K562 (cell line): ENCODE measurements around the gene ZNF12. TPM values are rescaled to one million over a fixed set of nuclear protein-coding genes. Genes with fewer than 3 reads are reported as not detected.

ENCODE experiments used
- ATAC-seq: fragments of 200-7000 bp; cut with Tn5 transposase; 3 replicates; pipeline ENCODE4 v1.9.1; 2020; ENCODE audit warnings: moderate library complexity
- BruUV-seq: library from RNA; stranded (reverse); fragments of 400-500 nt; replicated peaks from 2 replicates; lab custom pipeline; 2021; lab: Mats Ljungman, UMichigan
- CTCF ChIA-PET: fragments of 300-600 bp; formaldehyde crosslinking; extraction: SDS; loops from one replicate; lab custom pipeline; 2021; ENCODE audit warnings: low intra/inter-chr PET ratio; lab: Yijun Ruan, JAX
- POLR2A ChIA-PET: fragments of 300-600, 350-650 bp; sonication (Branson Sonifier 250); formaldehyde crosslinking; extraction: SDS; loops from one replicate; lab custom pipeline; 2021; ENCODE audit warnings: antibody characterized with exemption, inconsistent platforms; lab: Yijun Ruan, JAX
- DNase-seq, 4 experiments: peaks; one replicate each; pipeline versions ENCODE4 v3.0.0 to v3.0.0-alpha.2; 2011 to 2018; ENCODE audit warnings: low spot score in 3 of 4, mixed read lengths in 3 of 4; ENCODE audit errors: extremely low read depth in 1 of 4
- FAIRE-seq: peaks from 2 replicates; lab custom pipeline; 2011; peaks lifted over from hg19 to GRCh38; lab: Jason Lieb, UNC
- H2AFZ ChIP-seq: 2 replicates; pipeline ENCODE4 v1.6.0; 2011; ENCODE audit warnings: low read depth, low read length, control low read depth, inconsistent platforms
- H3K27ac ChIP-seq: fragments of 200-600 bp; 3 replicates; pipeline ENCODE4 v1.8.0; 2011; ENCODE audit warnings: low read depth, mild to moderate bottlenecking, control low read depth, inconsistent platforms, low read length, moderate library complexity, mixed read lengths; ENCODE audit errors: extremely low read depth
- H3K27me3 ChIP-seq, 2 experiments: fragments of 300-600 bp in 1 of 2; 2 replicates in 1 of 2; 3 replicates in 1 of 2; pipeline versions ENCODE4 v1.6.0 to v1.8.0; 2011; ENCODE audit warnings: inconsistent platforms in 2 of 2, low read length in 2 of 2, mild to moderate bottlenecking in 1 of 2, mixed read lengths in 1 of 2, moderate library complexity in 1 of 2; ENCODE audit not compliant: control insufficient read depth in 2 of 2, insufficient read depth in 2 of 2
- H3K36me3 ChIP-seq: fragments of 300-600 bp; 3 replicates; pipeline ENCODE4 v1.8.0; 2011; ENCODE audit warnings: mild to moderate bottlenecking, low read length, inconsistent platforms; ENCODE audit not compliant: control insufficient read depth, insufficient read depth
- H3K4me1 ChIP-seq, 2 experiments: fragments of 200-600 bp in 1 of 2; replicated peaks in 1 of 2; 2 replicates in 1 of 2; 3 replicates in 1 of 2; pipeline versions ENCODE4 v1.5.1 to v1.8.0; 2011; ENCODE audit warnings: inconsistent platforms in 2 of 2, low read length in 2 of 2, mild to moderate bottlenecking in 1 of 2, mixed read lengths in 1 of 2, moderate library complexity in 1 of 2; ENCODE audit not compliant: control insufficient read depth in 2 of 2, insufficient read depth in 2 of 2
- H3K4me2 ChIP-seq: 2 replicates; pipeline ENCODE4 v1.6.1; 2011; ENCODE audit warnings: low read length, control low read depth, inconsistent platforms, mixed read lengths; ENCODE audit not compliant: insufficient read depth
- H3K4me3 ChIP-seq: fragments of 200-600 bp; sonication (generic), shearing (Covaris generic); 2 replicates; pipeline ENCODE4 v1.5.1; 2016; ENCODE audit warnings: control low read depth, inconsistent platforms
- H3K79me2 ChIP-seq: fragments of 200-600 bp; 3 replicates; pipeline ENCODE4 v1.8.0; 2011; ENCODE audit warnings: low read length, inconsistent platforms; ENCODE audit not compliant: control insufficient read depth, insufficient read depth
- H3K9ac ChIP-seq, 2 experiments: 2 replicates each; pipeline versions ENCODE4 v1.6.0 to v1.6.1; 2011; ENCODE audit warnings: low read depth in 2 of 2, low read length in 2 of 2, control low read depth in 1 of 2, inconsistent platforms in 1 of 2, mild to moderate bottlenecking in 1 of 2, mixed read lengths in 1 of 2; ENCODE audit not compliant: insufficient read depth in 1 of 2
- H3K9me1 ChIP-seq: one replicate; pipeline ENCODE4 v1.6.0; 2011; ENCODE audit warnings: inconsistent platforms, mild to moderate bottlenecking, low read length, moderate library complexity; ENCODE audit not compliant: control insufficient read depth, insufficient read depth
- H3K9me3 ChIP-seq: replicated peaks from 2 replicates; pipeline ENCODE4 v1.5.1; 2011; ENCODE audit warnings: low read depth, low read length, inconsistent platforms; ENCODE audit not compliant: control insufficient read depth, insufficient read depth
- H4K20me1 ChIP-seq: replicated peaks from 2 replicates; pipeline ENCODE4 v1.6.1; 2011; ENCODE audit warnings: low read length, inconsistent platforms, mixed read lengths; ENCODE audit not compliant: control insufficient read depth, insufficient read depth
- CBX3 ChIP-seq, 2 experiments: IDR thresholded peaks; 1 replicate in 1 of 2; 2 replicates in 1 of 2; pipeline ENCODE4 v1.6.1; 2012; ENCODE audit warnings: inconsistent platforms in 2 of 2, low read length in 2 of 2, borderline replicate concordance in 1 of 2, control low read depth in 1 of 2
- CGGBP1 ChIP-seq: fragments of 250-450 bp; sonication (Bioruptor Pico); IDR thresholded peaks from 2 replicates; pipeline ENCODE4 v1.9.0; 2021; ENCODE audit warnings: mild to moderate bottlenecking
- CREBBP ChIP-seq: IDR thresholded peaks from one replicate; pipeline ENCODE4 v1.6.1; 2012; ENCODE audit warnings: low read depth, mild to moderate bottlenecking, control low read depth, inconsistent platforms, low read length
- E2F3 ChIP-seq: fragments of 250-450 bp; sonication (Bioruptor Pico); IDR thresholded peaks from 2 replicates; pipeline ENCODE4 v1.4.0; 2020; ENCODE audit warnings: mild to moderate bottlenecking
- E2F5 ChIP-seq: sonication (generic); formaldehyde crosslinking; IDR thresholded peaks from 2 replicates; pipeline ENCODE4 v1.8.0; 2022; ENCODE audit warnings: mild to moderate bottlenecking, missing genetic modification reagents
- GABPB1 ChIP-seq: sonication (generic); formaldehyde crosslinking; IDR thresholded peaks from 2 replicates; pipeline ENCODE4 v1.8.0; 2022; ENCODE audit warnings: mild to moderate bottlenecking, missing genetic modification reagents
- GATA2 ChIP-seq: sonication (generic); formaldehyde crosslinking; IDR thresholded peaks from 2 replicates; pipeline ENCODE4 v1.4.0; 2020; ENCODE audit warnings: mild to moderate bottlenecking, missing genetic modification reagents
- HDAC6 ChIP-seq: IDR thresholded peaks from 2 replicates; pipeline ENCODE4 v1.6.1; 2012; ENCODE audit warnings: low read depth, mild to moderate bottlenecking, control low read depth, inconsistent platforms, low read length, moderate library complexity
- HNRNPLL ChIP-seq: fragments of 200-400 bp; formaldehyde crosslinking; IDR thresholded peaks from 2 replicates; pipeline ENCODE4 v1.6.1; 2017; ENCODE audit warnings: low read length, low read depth, mild to moderate bottlenecking; ENCODE audit not compliant: poor library complexity, severe bottlenecking
- KDM1A ChIP-seq, 2 experiments: fragments of 450-650 bp; IDR thresholded peaks; 2 replicates each; pipeline ENCODE4 v1.6.1; 2016; ENCODE audit warnings: mild to moderate bottlenecking in 2 of 2
- MNT ChIP-seq, 2 experiments: fragments of 450-650 bp; conservative IDR thresholded peaks; 2 replicates each; pipeline ENCODE4 v1.6.1; 2017; ENCODE audit warnings: mild to moderate bottlenecking in 2 of 2, moderate library complexity in 2 of 2
- NR1H2 ChIP-seq: sonication (generic); formaldehyde crosslinking; IDR thresholded peaks from 2 replicates; pipeline ENCODE4 v1.4.0; 2020; ENCODE audit warnings: mild to moderate bottlenecking, missing genetic modification reagents
- PHB2 ChIP-seq: fragments of 450-650 bp; IDR thresholded peaks from 2 replicates; pipeline ENCODE4 v1.6.1; 2017; ENCODE audit warnings: low read depth
- POLR2AphosphoS5 ChIP-seq: IDR thresholded peaks from 2 replicates; pipeline ENCODE4 v1.6.1; 2011; ENCODE audit warnings: mild to moderate bottlenecking, low read depth, low read length, moderate library complexity; ENCODE audit not compliant: control insufficient read depth, insufficient read depth
- SP1 ChIP-seq: sonication (generic); formaldehyde crosslinking; IDR thresholded peaks from 2 replicates; pipeline ENCODE4 v1.8.1; 2022; ENCODE audit warnings: mild to moderate bottlenecking, missing genetic modification reagents
- ZFX ChIP-seq: sonication (generic); formaldehyde crosslinking; IDR thresholded peaks from 2 replicates; pipeline ENCODE4 v1.8.0; 2022; ENCODE audit warnings: mild to moderate bottlenecking, missing genetic modification reagents, moderate library complexity
- ZNF511 ChIP-seq: sonication (generic); formaldehyde crosslinking; IDR thresholded peaks from 2 replicates; pipeline ENCODE4 v1.8.0; 2022; ENCODE audit warnings: mild to moderate bottlenecking, missing genetic modification reagents
- ZNF766 ChIP-seq: fragments of 200-800 bp; sonication (Bioruptor generic); conservative IDR thresholded peaks from 2 replicates; pipeline ENCODE4 v1.6.1; 2016; ENCODE audit warnings: missing genetic modification characterization, missing compliant biosample characterization
- WGBS: fragments of 100-300 bp; shearing (Covaris generic); methylation state at CpG from one replicate; pipeline ENCODE4 v1.1.6; 2016; ENCODE audit warnings: low coverage, mixed read lengths; ENCODE audit not compliant: insufficient coverage; ENCODE audit errors: missing lambda C conversion rate; 5-methylcytosine and 5-hydroxymethylcytosine counted together
- in situ Hi-C: fragments of 300-500 bp; cut with MboI; formaldehyde crosslinking; loops from 4 replicates; pipeline ENCODE4 v1.15.0; 2018; ENCODE audit warnings: inconsistent platforms, mixed read lengths
- intact Hi-C: fragments of 100-400 bp; cut with micrococcal nuclease; formaldehyde crosslinking; loops from 2 replicates; pipeline ENCODE4 v1.14.2; 2022
- polyA plus RNA-seq, 8 experiments: library from polyadenylated mRNA; depleted of rRNA in 4 of 8; stranded (reverse) in 5 of 8; unstranded in 3 of 8; fragments of >200 nt; fragmentation: Nextera tagmentation in 2 of 8; fragmentation: Illumina TruSeq in 1 of 8; extraction: Ambion mirVana in 2 of 8; extraction: Trizol in 1 of 8; gene quantifications; 2 replicates each; pipeline versions ENCODE4 v1.2.1 to v1.2.3, GENCODE V29; 2011 to 2014; ENCODE audit warnings: inconsistent platforms in 1 of 8, missing spikeins in 1 of 8
- total RNA-seq, 7 experiments: library from RNA; depleted of rRNA in 6 of 7; stranded (reverse); fragments of >200 nt in 6 of 7; fragmentation: Illumina TruSeq in 2 of 7; extraction: Trizol in 2 of 7; gene quantifications; 2 replicates each; pipeline versions ENCODE4 v1.2.1 to v1.2.3, GENCODE V29; 2011 to 2021; ENCODE audit warnings: low replicate concordance in 1 of 7

ZNF12 gene
- total and polyA plus RNA-seq, 9 of the 15 experiments (the other 6 are each of a cell fraction or from before 2014, with no cell fraction given) = 5.8 to 32.3 (median 18.9) TPM

GRCh38 chr7:6705959-6706665 lies 635 bp downstream of the ZNF12 start:
- Histone ChIP-seq H3K9me1 (no peaks in the 10 kb centered on the region), H3K27me3 (peaks cover 5 to 19% of the 10 kb centered on the region in 2 experiments; a peak in 4 of 5 replicates), H3K9me3 (peaks cover 20% of the 10 kb centered on the region), H3K4me3 (peak overlapping the region; percentile 97), H2AFZ (peak overlapping the region; percentile 69), H3K36me3 (peaks cover 35% of the 10 kb centered on the region), H4K20me1 (no peaks in the 10 kb centered on the region; the same call in 1 of the 2 replicates), H3K9ac (peak overlapping the region; percentile 92 to 99), H3K4me1 (peaks cover 3 to 17% of the 10 kb centered on the region in 2 experiments; a peak in 4 of 5 replicates), H3K79me2 (peaks cover 55% of the 10 kb centered on the region), H3K27ac (peak overlapping the region; percentile 91), H3K4me2 (peak overlapping the region; percentile 100)
- FAIRE-seq (peak; percentile 91), ATAC-seq (peak; percentile 74), DNase-seq (peak; percentile 55 to 76 (median 60))
- POLR2A ChIA-PET = no interaction called here
- CTCF ChIA-PET = no interaction called here
- 2% methylated on average over 39 of the region's 47 CpGs for whole genome bisulfite sequencing
- intact Hi-C loops (no loop called here), in situ Hi-C loops (no loop called here)
- BruUV-seq = TSS peak; percentile 49
- TF ChIP-seq HDAC6 = no peak
- peak in 1 of 2 experiments; percentile 73; a peak in 1 of 3 replicates for TF ChIP-seq CBX3 (IDR thresholded peaks at IDR 0.05; ENCODE audit: borderline replicate concordance in 1 of 2, low read length in 2 of 2)
- TF ChIP-seq E2F5 (CRISPR knock-in tag) = 0 out of 2 replicates have a peak, but pooled peaks have one; percentile 41
- TF ChIP-seq POLR2AphosphoS5 = peak; percentile 52; the same call in 1 of the 2 replicates
- no peak for TF ChIP-seq CREBBP
- TF ChIP-seq GATA2 (CRISPR knock-in tag) = 0 out of 2 replicates have a peak, but pooled peaks have one; percentile 16
- TF ChIP-seq HNRNPLL = peak; percentile 37
- TF ChIP-seq ZNF766 (CRISPR knock-in tag) = 0 out of 2 replicates have a peak, but pooled peaks have one; percentile 53
- TF ChIP-seq ZNF511 (CRISPR knock-in tag) = 0 out of 2 replicates have a peak, but pooled peaks have one; percentile 24
- TF ChIP-seq NR1H2 (CRISPR knock-in tag) = 0 out of 2 replicates have a peak, but pooled peaks have one; percentile 38
- TF ChIP-seq CGGBP1 (CRISPR knock-in tag) = no peak
- TF ChIP-seq PHB2 = no peak
- TF ChIP-seq SP1 = 0 out of 2 replicates have a peak, but pooled peaks have one; percentile 37
- peak; percentile 8; the same call in 1 of the 2 replicates for TF ChIP-seq E2F3 (CRISPR knock-in tag)
- TF ChIP-seq GABPB1 (CRISPR knock-in tag) = no peak
- peak in 1 of 2 experiments; percentile 38; a peak in 1 of 4 replicates for TF ChIP-seq MNT (conservative IDR thresholded peaks at IDR 0.05)
- peak; percentile 85; the same call in 1 of the 2 replicates for TF ChIP-seq ZFX
- TF ChIP-seq KDM1A (IDR thresholded peaks at IDR 0.05) = no peak
